GM19395 (cell line): Measurements from ENCODE around the gene CHRDL1.

Experiments
- ATAC-seq: cut with Tn5 transposase; IDR thresholded peaks from one replicate; pipeline ENCODE4 v1.9.1; 2021; ENCODE audit warnings: mild to moderate bottlenecking, moderate library complexity; ENCODE audit not compliant: unreplicated experiment

Gene CHRDL1

GRCh38 chrX:110743679-110744340 lies 51.8 kb downstream of the CHRDL1 start:
- ATAC-seq, result peak; percentile 81

GRCh38 chrX:110741213-110741796 lies 54.3 kb downstream of the CHRDL1 start:
- ATAC-seq, result no peak

- ATAC-seq, result no peak
These were observed 60.6 kb downstream of the CHRDL1 start for GRCh38 chrX:110734894-110735541.

GRCh38 chrX:110734271-110734670 lies 61.3 kb downstream of the CHRDL1 start:
- ATAC-seq, result no peak

- no peak for ATAC-seq
These were observed 62.5 kb downstream of the CHRDL1 start for GRCh38 chrX:110733166-110733565.

- ATAC-seq, result no peak
These were observed 63.4 kb downstream of the CHRDL1 start for GRCh38 chrX:110732266-110732665.

- no peak for ATAC-seq
These were observed 71.8 kb downstream of the CHRDL1 start for GRCh38 chrX:110723844-110724243.

GRCh38 chrX:110722135-110722534 lies 73.5 kb downstream of the CHRDL1 start:
- no peak for ATAC-seq

GRCh38 chrX:110713666-110714065 lies 82.0 kb downstream of the CHRDL1 start:
- ATAC-seq, result no peak

GRCh38 chrX:110706446-110706845 lies 89.2 kb downstream of the CHRDL1 start:
- ATAC-seq, result no peak

- no peak for ATAC-seq
These were observed 92.0 kb downstream of the CHRDL1 start for GRCh38 chrX:110703641-110704040.

GRCh38 chrX:110699109-110699508 lies 96.5 kb downstream of the CHRDL1 start:
- ATAC-seq, result peak; percentile 53

GRCh38 chrX:110698696-110699095 lies 96.9 kb downstream of the CHRDL1 start:
- ATAC-seq, result peak; percentile 75

- ATAC-seq, result no peak
These were observed 102.8 kb downstream of the CHRDL1 start for GRCh38 chrX:110692866-110693265.

GRCh38 chrX:110691446-110691845 lies 104.2 kb downstream of the CHRDL1 start:
- no peak for ATAC-seq

- ATAC-seq, result no peak
These were observed 111.0 kb downstream of the CHRDL1 start for GRCh38 chrX:110684653-110685052.

GRCh38 chrX:110683925-110684324 lies 111.7 kb downstream of the CHRDL1 start:
- no peak for ATAC-seq

- ATAC-seq, result no peak
These were observed 117.0 kb downstream of the CHRDL1 start for GRCh38 chrX:110678591-110678990.

- no peak for ATAC-seq
These were observed 119.7 kb downstream of the CHRDL1 start for GRCh38 chrX:110675886-110676285.

GRCh38 chrX:110671068-110671803 lies 124.4 kb downstream of the CHRDL1 start:
- ATAC-seq, result peak; percentile 99

GRCh38 chrX:110669572-110669971 lies 126.0 kb downstream of the CHRDL1 start:
- no peak for ATAC-seq

GRCh38 chrX:110667706-110668105 lies 127.9 kb downstream of the CHRDL1 start:
- ATAC-seq, result no peak
